GM23338 (cell line): ENCODE data around the gene ELMO2. TPM values are rescaled to one million over a fixed set of nuclear protein-coding genes. Genes with fewer than 3 reads are reported as not detected.
A peak's percentile ranks its signal among the peaks of the same experiment; 100 is the strongest.

Experiments
- ATAC-seq: fragments of 200-7000 bp; cut with Tn5 transposase; 3 replicates; pipeline ENCODE4 v1.9.1; 2020
- DNase-seq: peaks from one replicate; pipeline ENCODE4 v3.0.0-alpha.2; 2015; ENCODE audit warnings: low spot score
- H2AFZ ChIP-seq: fragments of 200-600 bp; sonication (generic); 2 replicates; pipeline ENCODE4 v1.8.0; 2016; ENCODE audit warnings: antibody characterized with exemption, mild to moderate bottlenecking, moderate library complexity
- H3F3A ChIP-seq: fragments of 200-600 bp; sonication (generic); replicated peaks from 2 replicates; pipeline ENCODE4 v1.8.0; 2017; ENCODE audit warnings: antibody characterized with exemption, mixed run types, low read depth
- H3K27ac ChIP-seq: fragments of 200-600 bp; sonication (generic); 2 replicates; pipeline ENCODE4 v1.6.1; 2016; ENCODE audit warnings: low read depth
- H3K27me3 ChIP-seq: fragments of 200-600 bp; sonication (generic); 2 replicates; pipeline ENCODE4 v1.8.0; 2016; ENCODE audit warnings: mild to moderate bottlenecking, mixed run types, moderate library complexity; ENCODE audit not compliant: insufficient read depth
- H3K36me3 ChIP-seq: fragments of 200-600 bp; sonication (generic); 2 replicates; pipeline ENCODE4 v1.8.0; 2016; ENCODE audit warnings: mild to moderate bottlenecking; ENCODE audit not compliant: insufficient read depth
- H3K4me1 ChIP-seq: fragments of 200-600 bp; sonication (generic); 2 replicates; pipeline ENCODE4 v1.8.0; 2016; ENCODE audit warnings: mild to moderate bottlenecking, moderate library complexity; ENCODE audit not compliant: insufficient read depth
- H3K4me2 ChIP-seq: fragments of 200-600 bp; sonication (generic); 2 replicates; pipeline ENCODE4 v1.7.1; 2017; ENCODE audit warnings: mixed run types
- H3K4me3 ChIP-seq: fragments of 200-600 bp; sonication (generic); 2 replicates; pipeline ENCODE4 v1.6.1; 2016; ENCODE audit warnings: mixed run types
- H3K79me2 ChIP-seq: fragments of 200-600 bp; sonication (generic); replicated peaks from 2 replicates; pipeline ENCODE4 v1.8.0; 2017; ENCODE audit warnings: mild to moderate bottlenecking; ENCODE audit not compliant: insufficient read depth
- H3K9me2 ChIP-seq: fragments of 200-600 bp; sonication (generic); 2 replicates; pipeline ENCODE4 v1.8.0; 2017; ENCODE audit not compliant: insufficient read depth
- H4K20me1 ChIP-seq: fragments of 200-600 bp; sonication (generic); replicated peaks from 2 replicates; pipeline ENCODE4 v1.8.0; 2017; ENCODE audit warnings: mild to moderate bottlenecking; ENCODE audit not compliant: insufficient read depth
- H3K27ac Mint-ChIP-seq: 2 replicates; pipeline ENCODE4 v1.8.0; 2020; ENCODE audit warnings: inconsistent platforms, mild to moderate bottlenecking, moderate library complexity, mixed read lengths
- H3K27me3 Mint-ChIP-seq: 3 replicates; pipeline ENCODE4 v1.8.0; 2022; ENCODE audit warnings: low read depth, mild to moderate bottlenecking, moderate library complexity, mixed read lengths, inconsistent platforms; ENCODE audit not compliant: insufficient read depth, poor library complexity
- H3K36me3 Mint-ChIP-seq: 3 replicates; pipeline ENCODE4 v1.8.0; 2021; ENCODE audit warnings: low read depth, mild to moderate bottlenecking, inconsistent platforms, moderate library complexity, mixed read lengths
- H3K4me1 Mint-ChIP-seq: 3 replicates; pipeline ENCODE4 v1.8.0; 2020; ENCODE audit warnings: mild to moderate bottlenecking, inconsistent platforms, mixed read lengths
- H3K4me3 Mint-ChIP-seq: 3 replicates; pipeline ENCODE4 v1.8.0; 2021; ENCODE audit warnings: moderate library complexity, mild to moderate bottlenecking, inconsistent platforms, mixed read lengths
- H3K9me3 Mint-ChIP-seq: 3 replicates; pipeline ENCODE4 v1.8.0; 2020; ENCODE audit warnings: moderate library complexity, mild to moderate bottlenecking, inconsistent platforms, mixed read lengths
- CREB1 ChIP-seq: fragments of 250-450 bp; sonication (Bioruptor Pico); IDR thresholded peaks from 2 replicates; pipeline ENCODE4 v1.5.0; 2020; ENCODE audit warnings: low read depth, mild to moderate bottlenecking, moderate library complexity
- EZH2 ChIP-seq: fragments of 200-600 bp; sonication (generic); IDR thresholded peaks from one replicate; pipeline ENCODE4 v1.8.0; 2017; ENCODE audit warnings: antibody characterized with exemption, mild to moderate bottlenecking, low read depth; ENCODE audit not compliant: unreplicated experiment
- JUNB ChIP-seq: IDR thresholded peaks from one replicate; pipeline ENCODE4 v1.6.1; 2016; ENCODE audit warnings: antibody characterized with exemption; ENCODE audit not compliant: unreplicated experiment
- NANOG ChIP-seq: IDR thresholded peaks from 2 replicates; pipeline ENCODE4 v1.6.1; 2016; ENCODE audit warnings: antibody characterized with exemption, borderline replicate concordance
- POLR2AphosphoS5 ChIP-seq: IDR thresholded peaks from 2 replicates; pipeline ENCODE4 v1.6.1; 2016; ENCODE audit warnings: antibody characterized with exemption, low read depth
- ZNF114 ChIP-seq: fragments of 250-450 bp; sonication (Bioruptor Pico); IDR thresholded peaks from 2 replicates; pipeline ENCODE4 v1.5.0; 2020; ENCODE audit warnings: mild to moderate bottlenecking, moderate library complexity
- long read RNA-seq: library from polyadenylated mRNA; unstranded; transcript quantifications from one replicate; pipeline ENCODE4 v2.0.0, GENCODE V29; 2020; ENCODE audit not compliant: unreplicated experiment
- polyA plus RNA-seq: library from polyadenylated mRNA; unstranded; fragments of >200 nt; fragmentation: Nextera tagmentation; extraction: Ambion mirVana; gene quantifications from 2 replicates; pipeline ENCODE4 v1.2.1, GENCODE V29; 2016
- total RNA-seq: library from RNA; depleted of rRNA; stranded (reverse); fragments of >200 nt; shearing (Covaris generic); gene quantifications from 2 replicates; pipeline ENCODE4 v1.2.3, GENCODE V29; 2014; rRNA removed
- TF ChIP-seq, protein P1 (sequence below), 2 experiments: fragments of 200-600 bp in 1 of 2; sonication (generic) in 1 of 2; conservative IDR thresholded peaks; 2 replicates each; pipeline versions ENCODE4 v1.5.1 to v1.6.1; 2016 to 2017; ENCODE audit warnings: antibody characterized with exemption in 2 of 2, low read depth in 2 of 2, mild to moderate bottlenecking in 2 of 2, moderate library complexity in 1 of 2

Gene ELMO2, protein sequence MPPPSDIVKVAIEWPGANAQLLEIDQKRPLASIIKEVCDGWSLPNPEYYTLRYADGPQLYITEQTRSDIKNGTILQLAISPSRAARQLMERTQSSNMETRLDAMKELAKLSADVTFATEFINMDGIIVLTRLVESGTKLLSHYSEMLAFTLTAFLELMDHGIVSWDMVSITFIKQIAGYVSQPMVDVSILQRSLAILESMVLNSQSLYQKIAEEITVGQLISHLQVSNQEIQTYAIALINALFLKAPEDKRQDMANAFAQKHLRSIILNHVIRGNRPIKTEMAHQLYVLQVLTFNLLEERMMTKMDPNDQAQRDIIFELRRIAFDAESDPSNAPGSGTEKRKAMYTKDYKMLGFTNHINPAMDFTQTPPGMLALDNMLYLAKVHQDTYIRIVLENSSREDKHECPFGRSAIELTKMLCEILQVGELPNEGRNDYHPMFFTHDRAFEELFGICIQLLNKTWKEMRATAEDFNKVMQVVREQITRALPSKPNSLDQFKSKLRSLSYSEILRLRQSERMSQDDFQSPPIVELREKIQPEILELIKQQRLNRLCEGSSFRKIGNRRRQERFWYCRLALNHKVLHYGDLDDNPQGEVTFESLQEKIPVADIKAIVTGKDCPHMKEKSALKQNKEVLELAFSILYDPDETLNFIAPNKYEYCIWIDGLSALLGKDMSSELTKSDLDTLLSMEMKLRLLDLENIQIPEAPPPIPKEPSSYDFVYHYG
- total RNA-seq = 34.8 and 44.1 TPM in 2 replicates
- 13.8 and 15.1 TPM in 2 replicates for polyA plus RNA-seq
- long read RNA-seq, partial matches to known transcripts = 1 of 8 reads
- long read RNA-seq, other reads (novel, unspliced or antisense) = 6 of 8 reads

DNA sequence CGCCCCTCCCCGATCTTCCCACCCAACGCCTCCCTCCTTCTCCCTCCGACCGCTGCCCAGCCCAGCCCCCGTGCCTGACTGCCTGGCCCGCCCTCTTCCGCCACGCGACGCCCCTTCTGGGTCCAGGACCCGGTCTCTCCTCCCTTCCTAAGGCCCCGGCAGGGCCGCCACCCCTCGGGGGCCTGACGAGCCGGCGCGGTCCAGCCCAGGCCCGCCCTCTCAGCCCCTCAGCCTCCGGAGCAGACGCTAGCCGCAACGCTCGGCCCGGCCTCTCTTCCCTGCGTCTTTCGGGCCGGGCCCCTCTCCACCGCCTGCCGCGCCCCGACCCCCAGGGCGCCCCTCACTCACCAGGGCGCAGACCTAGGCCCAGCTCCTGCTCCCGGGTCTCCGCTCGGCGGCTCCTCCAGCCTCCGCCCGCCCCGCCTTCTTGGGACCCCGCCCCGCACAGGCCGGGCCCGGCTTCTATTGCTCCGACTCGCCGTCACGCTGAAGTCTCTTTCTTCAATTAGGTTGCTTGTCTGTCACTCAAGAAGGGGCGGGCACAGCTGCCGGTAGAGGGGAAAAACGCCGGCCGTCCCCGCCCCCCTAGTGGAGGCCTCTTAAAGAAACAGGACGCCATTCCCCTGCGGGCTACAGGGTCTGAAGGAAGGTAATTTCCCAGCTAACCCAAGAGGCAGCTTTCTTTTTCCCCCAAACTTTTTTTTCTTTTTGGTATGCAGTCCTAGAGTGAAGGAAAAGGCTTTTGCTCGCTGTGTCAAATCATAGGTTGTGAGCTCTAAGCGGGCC, at the start of gene ELMO2:
TSS of gene ELMO2 (minus strand) at position 416 of the 786 bp plus-strand sequence. CDS start 12,133 bp downstream, outside the sequence.
- H3K27ac ChIP-seq = peak within 1 kb of the TSS; percentile 85
- peak within 1 kb of the TSS; percentile 98 for H2AFZ ChIP-seq
- peaks cover 14% of the 10 kb centered on the region for H3K27me3 ChIP-seq
- H4K20me1 ChIP-seq = peaks cover 12% of the 10 kb centered on the region
- peak within 1 kb of the TSS; percentile 63; the same call in 1 of the 2 replicates for H3K27ac Mint-ChIP-seq
- H3K4me1 ChIP-seq = peaks cover 26% of the 10 kb centered on the region
- H3K4me1 Mint-ChIP-seq = peaks cover 22% of the 10 kb centered on the region
- peak within 1 kb of the TSS; percentile 91 for H3K4me2 ChIP-seq
- no peaks in the 10 kb centered on the region for H3K9me3 Mint-ChIP-seq
- no peaks in the 10 kb centered on the region for H3F3A ChIP-seq
- peak within 1 kb of the TSS; percentile 92 for H3K4me3 Mint-ChIP-seq
- peak within 1 kb of the TSS; percentile 98 for H3K4me3 ChIP-seq
- peaks cover 43% of the 10 kb centered on the region for H3K79me2 ChIP-seq
- H3K9me2 ChIP-seq = no peaks in the 10 kb centered on the region
- peak; percentile 74 for TF ChIP-seq CREB1 (CRISPR knock-in tag)
- no peak for TF ChIP-seq EZH2
- TF ChIP-seq POLR2AphosphoS5 = peak; percentile 87
- no peaks in the 10 kb centered on the region; the same call in 2 of the 3 replicates for H3K36me3 Mint-ChIP-seq
- peaks cover 13% of the 10 kb centered on the region for H3K27me3 Mint-ChIP-seq
- ATAC-seq (peak; percentile 89), DNase-seq (peak; percentile 99)
- no peaks in the 10 kb centered on the region for H3K36me3 ChIP-seq

DNA sequence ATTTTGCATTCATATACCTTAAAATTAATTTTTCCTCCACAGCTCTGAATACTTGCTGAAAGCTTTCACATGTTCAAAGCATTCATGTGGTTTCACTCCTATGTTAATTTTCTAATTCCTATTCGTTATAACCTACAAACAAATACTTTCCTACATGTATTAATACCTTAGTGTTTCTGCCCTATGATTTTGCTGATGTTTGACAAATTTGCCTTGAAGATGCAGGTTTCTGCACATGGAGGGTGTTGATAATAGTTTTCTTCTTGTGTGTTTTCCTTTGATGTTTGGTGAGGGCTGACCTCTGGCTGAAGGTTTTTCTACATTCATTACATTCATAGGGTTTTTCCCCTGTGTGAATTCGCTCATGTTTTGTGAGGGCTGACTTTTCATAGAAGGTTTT, 49.3 kb upstream of the ELMO2 start:
- Histone ChIP-seq H3K9me2 (0 out of 2 replicates have a peak, but pooled peaks cover 3% of the 10 kb centered on the region), H4K20me1 (no peaks in the 10 kb centered on the region), H3K27me3 (no peaks in the 10 kb centered on the region), H3K4me1 (peaks cover 17% of the 10 kb centered on the region), H3K36me3 (peaks cover 25% of the 10 kb centered on the region), H2AFZ (no peak overlapping the region), H3K4me3 (no peak overlapping the region; the same call in 1 of the 2 replicates), H3K4me2 (no peak overlapping the region), H3F3A (no peaks in the 10 kb centered on the region; the same call in 1 of the 2 replicates), H3K27ac (no peak overlapping the region), H3K79me2 (no peaks in the 10 kb centered on the region)
- ATAC-seq (no peak), DNase-seq (no peak)
- H3K36me3 Mint-ChIP-seq = peaks cover 66% of the 10 kb centered on the region
- H3K27me3 Mint-ChIP-seq = peaks cover 6% of the 10 kb centered on the region
- TF ChIP-seq POLR2AphosphoS5 (no peak), EZH2 (no peak), ZNF114 (CRISPR knock-in tag) (no peak), NANOG (no peak), CREB1 (CRISPR knock-in tag) (no peak), JUNB (no peak)
- TF ChIP-seq, protein P1, sequence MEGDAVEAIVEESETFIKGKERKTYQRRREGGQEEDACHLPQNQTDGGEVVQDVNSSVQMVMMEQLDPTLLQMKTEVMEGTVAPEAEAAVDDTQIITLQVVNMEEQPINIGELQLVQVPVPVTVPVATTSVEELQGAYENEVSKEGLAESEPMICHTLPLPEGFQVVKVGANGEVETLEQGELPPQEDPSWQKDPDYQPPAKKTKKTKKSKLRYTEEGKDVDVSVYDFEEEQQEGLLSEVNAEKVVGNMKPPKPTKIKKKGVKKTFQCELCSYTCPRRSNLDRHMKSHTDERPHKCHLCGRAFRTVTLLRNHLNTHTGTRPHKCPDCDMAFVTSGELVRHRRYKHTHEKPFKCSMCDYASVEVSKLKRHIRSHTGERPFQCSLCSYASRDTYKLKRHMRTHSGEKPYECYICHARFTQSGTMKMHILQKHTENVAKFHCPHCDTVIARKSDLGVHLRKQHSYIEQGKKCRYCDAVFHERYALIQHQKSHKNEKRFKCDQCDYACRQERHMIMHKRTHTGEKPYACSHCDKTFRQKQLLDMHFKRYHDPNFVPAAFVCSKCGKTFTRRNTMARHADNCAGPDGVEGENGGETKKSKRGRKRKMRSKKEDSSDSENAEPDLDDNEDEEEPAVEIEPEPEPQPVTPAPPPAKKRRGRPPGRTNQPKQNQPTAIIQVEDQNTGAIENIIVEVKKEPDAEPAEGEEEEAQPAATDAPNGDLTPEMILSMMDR (conservative IDR thresholded peaks at IDR 0.05; ENCODE audit: low read depth in 2 of 2) = no peak
- peaks cover 15% of the 10 kb centered on the region; the same call in 2 of the 3 replicates for H3K4me1 Mint-ChIP-seq
- peaks cover 59% of the 10 kb centered on the region for H3K9me3 Mint-ChIP-seq
- H3K27ac Mint-ChIP-seq = no peak overlapping the region
- H3K4me3 Mint-ChIP-seq = no peak overlapping the region
